ENCODE measurements around the gene BCAP31. TPM values are rescaled to one million over a fixed set of nuclear protein-coding genes. Genes with fewer than 3 reads are reported as not detected.
A peak's percentile ranks its signal among the peaks of the same experiment; 100 is the strongest.

Gene BCAP31
- total RNA-seq, 1 experiment from 2014 or later, result 232 TPM

DNA sequence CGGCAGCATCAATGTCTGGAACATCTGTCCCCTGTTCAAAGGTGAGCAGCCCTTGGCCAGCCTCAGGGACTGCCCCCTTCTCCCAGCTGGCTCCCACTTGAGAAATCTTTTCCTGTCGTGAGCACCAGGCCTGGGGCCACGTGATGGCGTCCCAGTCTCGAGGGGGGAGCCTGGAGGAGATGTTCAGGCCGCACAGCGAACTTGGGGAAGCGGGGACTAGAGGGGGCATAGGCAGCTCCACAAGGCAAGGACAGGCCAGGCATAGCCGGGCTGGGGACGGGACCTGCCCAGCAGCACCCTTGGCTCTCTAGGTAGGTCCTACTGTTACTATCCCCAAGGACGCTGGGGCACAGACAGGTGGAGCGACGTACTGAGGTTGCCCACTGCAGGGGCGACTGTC is 33.7 kb downstream of the BCAP31 start:
- POLR2A ChIA-PET, result no interaction called here
- H3K9me3 Mint-ChIP-seq (ENCODE audit: unreplicated experiment), result no peaks in the 10 kb centered on the region
- no peak overlapping the region for H3K4me3 Mint-ChIP-seq (ENCODE audit: unreplicated experiment)
- TF ChIP-seq, protein P1, sequence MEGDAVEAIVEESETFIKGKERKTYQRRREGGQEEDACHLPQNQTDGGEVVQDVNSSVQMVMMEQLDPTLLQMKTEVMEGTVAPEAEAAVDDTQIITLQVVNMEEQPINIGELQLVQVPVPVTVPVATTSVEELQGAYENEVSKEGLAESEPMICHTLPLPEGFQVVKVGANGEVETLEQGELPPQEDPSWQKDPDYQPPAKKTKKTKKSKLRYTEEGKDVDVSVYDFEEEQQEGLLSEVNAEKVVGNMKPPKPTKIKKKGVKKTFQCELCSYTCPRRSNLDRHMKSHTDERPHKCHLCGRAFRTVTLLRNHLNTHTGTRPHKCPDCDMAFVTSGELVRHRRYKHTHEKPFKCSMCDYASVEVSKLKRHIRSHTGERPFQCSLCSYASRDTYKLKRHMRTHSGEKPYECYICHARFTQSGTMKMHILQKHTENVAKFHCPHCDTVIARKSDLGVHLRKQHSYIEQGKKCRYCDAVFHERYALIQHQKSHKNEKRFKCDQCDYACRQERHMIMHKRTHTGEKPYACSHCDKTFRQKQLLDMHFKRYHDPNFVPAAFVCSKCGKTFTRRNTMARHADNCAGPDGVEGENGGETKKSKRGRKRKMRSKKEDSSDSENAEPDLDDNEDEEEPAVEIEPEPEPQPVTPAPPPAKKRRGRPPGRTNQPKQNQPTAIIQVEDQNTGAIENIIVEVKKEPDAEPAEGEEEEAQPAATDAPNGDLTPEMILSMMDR (IDR thresholded peaks at IDR 0.05; ENCODE audit: insufficient read depth in 1 of 2, low read depth in 1 of 2, low read length in 1 of 2, severe bottlenecking in 1 of 2, unreplicated experiment in 1 of 2), result no peak
- H3K27me3 ChIP-seq (replicated peaks; ENCODE audit: control insufficient read depth, insufficient read depth, low read length), result no peaks in the 10 kb centered on the region
- intact Hi-C loops (cut with micrococcal nuclease; ENCODE audit: unreplicated experiment), result no loop called here
- no peak for DNase-seq
- peaks cover 24% of the 10 kb centered on the region for H3K36me3 Mint-ChIP-seq (ENCODE audit: insufficient read depth, unreplicated experiment)
- CTCF ChIA-PET, result no interaction called here
- BruUV-seq (replicated peaks), result no TSS peak
- no peak overlapping the region for H3K4me3 ChIP-seq (ENCODE audit: low read depth, low read length)
- no peak overlapping the region for H3K27ac Mint-ChIP-seq (ENCODE audit: unreplicated experiment)
- no peaks in the 10 kb centered on the region for H3K4me1 ChIP-seq
- H3K36me3 ChIP-seq (ENCODE audit: control insufficient read depth, insufficient read depth, low read length), result no peaks in the 10 kb centered on the region
- H3K4me1 Mint-ChIP-seq (ENCODE audit: low read depth, unreplicated experiment), result no peaks in the 10 kb centered on the region
- no peaks in the 10 kb centered on the region for H3K27me3 Mint-ChIP-seq (ENCODE audit: insufficient read depth, unreplicated experiment)
- no peaks in the 10 kb centered on the region for H3K9me3 ChIP-seq

DNA sequence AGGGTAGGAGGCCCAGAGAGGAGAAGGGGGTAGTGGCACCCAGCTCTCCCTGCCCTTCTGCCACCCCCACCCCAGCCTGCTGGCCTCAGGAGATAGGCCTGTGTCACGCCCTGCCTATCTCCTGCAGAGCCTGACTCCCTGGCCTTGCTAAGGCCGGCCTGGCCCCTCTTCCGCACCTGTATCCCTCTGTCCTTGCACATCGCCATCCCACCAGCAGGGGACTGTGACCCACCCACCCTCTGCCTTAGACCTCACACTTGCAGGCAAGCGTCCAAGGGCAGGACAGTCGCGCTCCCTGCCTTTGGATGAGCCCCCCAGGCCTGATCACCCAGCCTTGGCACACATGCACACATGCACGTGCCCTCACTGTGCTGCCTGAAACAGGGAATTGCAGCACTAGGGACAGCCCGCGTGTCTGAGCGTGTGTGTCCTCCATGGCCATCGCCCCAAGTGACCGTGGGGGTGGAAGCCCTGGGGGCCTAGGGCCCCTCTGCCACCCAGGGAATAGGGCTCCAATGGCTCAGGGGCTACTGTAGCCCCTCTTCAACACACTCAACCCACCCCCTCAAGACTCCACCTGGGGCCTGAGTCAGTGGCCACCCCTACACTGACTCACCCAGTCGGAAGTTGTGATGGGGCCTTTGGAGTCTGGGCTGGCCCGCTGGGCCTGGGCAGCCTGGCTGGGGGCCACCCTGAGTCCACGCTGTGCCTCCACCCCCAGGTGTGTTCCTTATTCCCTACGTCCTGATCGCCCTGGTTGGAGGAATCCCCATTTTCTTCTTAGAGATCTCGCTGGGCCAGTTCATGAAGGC is 34.3 kb downstream of the BCAP31 start:
- no peaks in the 10 kb centered on the region for H3K4me1 Mint-ChIP-seq (ENCODE audit: low read depth, unreplicated experiment)
- Histone ChIP-seq H3K27me3 (replicated peaks; ENCODE audit: control insufficient read depth, insufficient read depth, low read length) (no peaks in the 10 kb centered on the region), H3K9me3 (no peaks in the 10 kb centered on the region), H3K4me3 (ENCODE audit: low read depth, low read length) (no peak overlapping the region), H3K36me3 (ENCODE audit: control insufficient read depth, insufficient read depth, low read length) (no peaks in the 10 kb centered on the region), H3K4me1 (no peaks in the 10 kb centered on the region)
- ChIA-PET CTCF (no interaction called here), POLR2A (no interaction called here)
- peak overlapping the region; percentile 24 for H3K4me3 Mint-ChIP-seq (ENCODE audit: unreplicated experiment)
- no peak for DNase-seq
- H3K36me3 Mint-ChIP-seq (ENCODE audit: insufficient read depth, unreplicated experiment), result peaks cover 18% of the 10 kb centered on the region
- BruUV-seq (replicated peaks), result TSS peak; percentile 56
- intact Hi-C loops (cut with micrococcal nuclease; ENCODE audit: unreplicated experiment), result no loop called here
- H3K27me3 Mint-ChIP-seq (ENCODE audit: insufficient read depth, unreplicated experiment), result no peaks in the 10 kb centered on the region
- TF ChIP-seq, protein P1 (IDR thresholded peaks at IDR 0.05; ENCODE audit: insufficient read depth in 1 of 2, low read depth in 1 of 2, low read length in 1 of 2, severe bottlenecking in 1 of 2, unreplicated experiment in 1 of 2), result no peak
- no peak overlapping the region for H3K27ac Mint-ChIP-seq (ENCODE audit: unreplicated experiment)
- H3K9me3 Mint-ChIP-seq (ENCODE audit: unreplicated experiment), result no peaks in the 10 kb centered on the region

DNA sequence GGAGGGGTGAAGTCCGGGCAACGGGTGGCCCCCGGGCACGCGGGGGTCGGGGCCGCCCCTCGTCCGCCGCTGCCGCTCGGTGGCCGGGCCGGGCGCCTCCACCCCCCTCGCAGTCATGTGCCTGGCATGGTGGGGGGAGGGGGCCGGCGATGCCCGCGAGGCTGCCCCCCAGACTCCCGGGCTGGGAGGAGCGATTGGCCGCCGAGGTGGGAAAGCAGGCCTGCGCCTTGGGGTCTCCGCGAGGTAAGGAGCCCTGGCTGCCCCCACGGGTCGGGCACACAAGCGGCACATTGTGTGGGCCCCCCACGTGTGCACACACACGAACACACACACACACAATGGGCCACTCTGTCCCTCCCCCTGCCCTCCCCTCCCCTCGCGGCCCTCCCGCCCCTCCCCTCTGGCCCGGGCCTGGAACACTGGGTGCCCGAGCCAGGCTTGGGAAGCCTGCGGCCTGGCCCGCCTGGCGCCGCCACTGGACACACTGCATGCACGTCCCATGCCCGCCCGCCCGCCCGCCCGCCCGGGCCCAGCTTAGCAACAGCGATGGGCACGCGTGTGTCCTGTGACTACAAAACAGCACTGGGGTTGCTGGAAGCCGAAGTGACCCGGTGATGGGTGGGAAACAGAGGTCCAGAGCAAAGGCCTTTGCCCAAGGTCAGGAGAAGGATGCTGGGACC is 35.1 kb downstream of the BCAP31 start:
- peak overlapping the region; percentile 24 for H3K4me3 Mint-ChIP-seq (ENCODE audit: unreplicated experiment)
- Histone ChIP-seq H3K9me3 (no peaks in the 10 kb centered on the region), H3K36me3 (ENCODE audit: control insufficient read depth, insufficient read depth, low read length) (no peaks in the 10 kb centered on the region), H3K4me3 (ENCODE audit: low read depth, low read length) (peak overlapping the region; percentile 23), H3K27me3 (replicated peaks; ENCODE audit: control insufficient read depth, insufficient read depth, low read length) (no peaks in the 10 kb centered on the region), H3K4me1 (no peaks in the 10 kb centered on the region)
- no TSS peak for BruUV-seq (replicated peaks)
- no peaks in the 10 kb centered on the region for H3K9me3 Mint-ChIP-seq (ENCODE audit: unreplicated experiment)
- H3K36me3 Mint-ChIP-seq (ENCODE audit: insufficient read depth, unreplicated experiment), result peaks cover 14% of the 10 kb centered on the region
- H3K27me3 Mint-ChIP-seq (ENCODE audit: insufficient read depth, unreplicated experiment), result no peaks in the 10 kb centered on the region
- CTCF ChIA-PET, result no interaction called here
- TF ChIP-seq, protein P1 (IDR thresholded peaks at IDR 0.05; ENCODE audit: insufficient read depth in 1 of 2, low read depth in 1 of 2, low read length in 1 of 2, severe bottlenecking in 1 of 2, unreplicated experiment in 1 of 2), result no peak
- H3K4me1 Mint-ChIP-seq (ENCODE audit: low read depth, unreplicated experiment), result no peaks in the 10 kb centered on the region
- no peak overlapping the region for H3K27ac Mint-ChIP-seq (ENCODE audit: unreplicated experiment)
- POLR2A ChIA-PET, result no interaction called here
- no peak for DNase-seq
- intact Hi-C loops (cut with micrococcal nuclease; ENCODE audit: unreplicated experiment), result no loop called here

Data from Caco-2 (cell line).